ENCODE data around the gene ADPRS. TPM values are rescaled to one million over a fixed set of nuclear protein-coding genes. Genes with fewer than 3 reads are reported as not detected.
A peak's percentile ranks its signal among the peaks of the same experiment; 100 is the strongest.

The ADPRS gene
- total RNA-seq, 1 experiment from 2014 or later, result 30.0 TPM

GRCh38 chr1:36125129-36125991 is 36.7 kb downstream of the ADPRS start, which contains the start of gene COL8A2:
COL8A2 (minus strand) TSS chr1:36125222; CDS start chr1:36100242, 24,980 bp downstream.
- TF ChIP-seq EZH2 (IDR thresholded peaks at IDR 0.05; ENCODE audit: low read depth), result no peak
- no peak for TF ChIP-seq CTCF (conservative IDR thresholded peaks at IDR 0.05)
- no peaks in the 10 kb centered on the region for H3K79me2 ChIP-seq (ENCODE audit: low read depth)
- H3K36me3 ChIP-seq (ENCODE audit: low read depth), result no peaks in the 10 kb centered on the region
- no peaks in the 10 kb centered on the region for H3K4me1 ChIP-seq (replicated peaks; ENCODE audit: insufficient read depth)
- H3K27me3 ChIP-seq (ENCODE audit: insufficient read depth, low read depth), result peaks cover 25% of the 10 kb centered on the region
- H3F3A ChIP-seq (ENCODE audit: insufficient read depth, low read depth), result no peaks in the 10 kb centered on the region
- no peak within 1 kb of the TSS for H3K4me2 ChIP-seq
- intact Hi-C loops (cut with micrococcal nuclease; ENCODE audit: unreplicated experiment), result no loop called here
- CTCF ChIA-PET, result no interaction called here
- H2AFZ ChIP-seq, result no peak within 1 kb of the TSS
- peak in 1 of 2 experiments; percentile 15 for DNase-seq
- H3K4me3 ChIP-seq, result no peak within 1 kb of the TSS
- H3K27ac ChIP-seq, result no peak within 1 kb of the TSS
- no peaks in the 10 kb centered on the region for H4K20me1 ChIP-seq (ENCODE audit: insufficient read depth)
- no TSS peak for BruUV-seq (replicated peaks)
- POLR2A ChIA-PET (ENCODE audit: unreplicated experiment), result no interaction called here
- no peaks in the 10 kb centered on the region for H3K9me3 ChIP-seq (ENCODE audit: insufficient read depth, low read depth)
- H3K9me2 ChIP-seq (ENCODE audit: insufficient read depth), result no peaks in the 10 kb centered on the region

- Histone ChIP-seq H3K4me2 (no peak overlapping the region), H3K4me1 (replicated peaks; ENCODE audit: insufficient read depth) (no peaks in the 10 kb centered on the region), H3K27me3 (ENCODE audit: insufficient read depth, low read depth) (peaks cover 25% of the 10 kb centered on the region), H3F3A (ENCODE audit: insufficient read depth, low read depth) (no peaks in the 10 kb centered on the region), H4K20me1 (ENCODE audit: insufficient read depth) (no peaks in the 10 kb centered on the region), H3K36me3 (ENCODE audit: low read depth) (no peaks in the 10 kb centered on the region), H3K9me2 (ENCODE audit: insufficient read depth) (no peaks in the 10 kb centered on the region), H3K4me3 (no peak overlapping the region), H3K27ac (no peak overlapping the region), H3K9me3 (ENCODE audit: insufficient read depth, low read depth) (no peaks in the 10 kb centered on the region), H3K79me2 (ENCODE audit: low read depth) (no peaks in the 10 kb centered on the region), H2AFZ (no peak overlapping the region)
- POLR2A ChIA-PET (ENCODE audit: unreplicated experiment), result no interaction called here
- BruUV-seq (replicated peaks), result no TSS peak
- CTCF ChIA-PET, result no interaction called here
- TF ChIP-seq CTCF (conservative IDR thresholded peaks at IDR 0.05) (no peak), EZH2 (IDR thresholded peaks at IDR 0.05; ENCODE audit: low read depth) (no peak)
- intact Hi-C loops (cut with micrococcal nuclease; ENCODE audit: unreplicated experiment), result no loop called here
- no peak for DNase-seq
Observed at GRCh38 chr1:36126005-36126716, 37.5 kb downstream of the ADPRS start.

GRCh38 chr1:36126797-36127500 is 38.3 kb downstream of the ADPRS start:
- POLR2A ChIA-PET (ENCODE audit: unreplicated experiment), result no interaction called here
- H3K27ac ChIP-seq, result no peak overlapping the region
- H3K4me3 ChIP-seq, result no peak overlapping the region
- no peaks in the 10 kb centered on the region for H4K20me1 ChIP-seq (ENCODE audit: insufficient read depth)
- CTCF ChIA-PET, result no interaction called here
- H3K9me3 ChIP-seq (ENCODE audit: insufficient read depth, low read depth), result no peaks in the 10 kb centered on the region
- H3F3A ChIP-seq (ENCODE audit: insufficient read depth, low read depth), result no peaks in the 10 kb centered on the region; the same call in 1 of the 2 replicates
- H2AFZ ChIP-seq, result no peak overlapping the region
- DNase-seq, result no peak
- no peaks in the 10 kb centered on the region for H3K4me1 ChIP-seq (replicated peaks; ENCODE audit: insufficient read depth)
- no peaks in the 10 kb centered on the region for H3K9me2 ChIP-seq (ENCODE audit: insufficient read depth)
- H3K27me3 ChIP-seq (ENCODE audit: insufficient read depth, low read depth), result peaks cover 25% of the 10 kb centered on the region
- H3K4me2 ChIP-seq, result no peak overlapping the region
- no TSS peak for BruUV-seq (replicated peaks)
- TF ChIP-seq CTCF (conservative IDR thresholded peaks at IDR 0.05) (no peak), EZH2 (IDR thresholded peaks at IDR 0.05; ENCODE audit: low read depth) (no peak)
- H3K36me3 ChIP-seq (ENCODE audit: low read depth), result no peaks in the 10 kb centered on the region
- intact Hi-C loops (cut with micrococcal nuclease; ENCODE audit: unreplicated experiment), result no loop called here
- no peaks in the 10 kb centered on the region for H3K79me2 ChIP-seq (ENCODE audit: low read depth)
